HG02610 (cell line): ENCODE measurements around the gene UBE3B.
"Not testable (repeated sequence)": the region's sequence is repeated elsewhere in the genome, so short reads cannot be mapped to it uniquely, and the experiment has no call there.

Experiments used
- ATAC-seq: cut with Tn5 transposase; IDR thresholded peaks from one replicate; pipeline ENCODE4 v1.9.1; 2021; ENCODE audit warnings: mild to moderate bottlenecking, moderate library complexity; ENCODE audit not compliant: unreplicated experiment

Gene UBE3B

GRCh38 chr12:109473526-109474270, 3.7 kb upstream of the UBE3B start:
- ATAC-seq = not testable (repeated sequence)

GRCh38 chr12:109475121-109475520, 2.3 kb upstream of the UBE3B start:
- no peak for ATAC-seq

- ATAC-seq = no peak
Measured at GRCh38 chr12:109475993-109476806, 1.2 kb upstream of the UBE3B start.

GRCh38 chr12:109476807-109477184, 638 bp upstream of the UBE3B start:
- ATAC-seq = no peak

- ATAC-seq = no peak
Measured at GRCh38 chr12:109477963-109478315, 505 bp downstream of the UBE3B start.

- no peak for ATAC-seq
Measured at GRCh38 chr12:109479761-109480160, 2.3 kb downstream of the UBE3B start.

GRCh38 chr12:109480356-109480755, 2.9 kb downstream of the UBE3B start:
- ATAC-seq = no peak

GRCh38 chr12:109481863-109482262, 4.4 kb downstream of the UBE3B start:
- no peak for ATAC-seq

GRCh38 chr12:109482491-109482890, 5.1 kb downstream of the UBE3B start:
- ATAC-seq = no peak

GRCh38 chr12:109482894-109483293, 5.5 kb downstream of the UBE3B start:
- no peak for ATAC-seq

GRCh38 chr12:109483346-109483745, 5.9 kb downstream of the UBE3B start:
- ATAC-seq = no peak

GRCh38 chr12:109485201-109485600, 7.8 kb downstream of the UBE3B start:
- ATAC-seq = no peak

- ATAC-seq = no peak
Measured at GRCh38 chr12:109487181-109488050, 10.0 kb downstream of the UBE3B start.

GRCh38 chr12:109488051-109488665, 10.7 kb downstream of the UBE3B start:
- ATAC-seq = no peak

GRCh38 chr12:109489016-109489954, 11.9 kb downstream of the UBE3B start:
- no peak for ATAC-seq

GRCh38 chr12:109489955-109490565, 12.6 kb downstream of the UBE3B start:
- no peak for ATAC-seq

- ATAC-seq = no peak
Measured at GRCh38 chr12:109491671-109492070, 14.2 kb downstream of the UBE3B start.

GRCh38 chr12:109492371-109492770, 14.9 kb downstream of the UBE3B start:
- no peak for ATAC-seq

- ATAC-seq = no peak
Measured at GRCh38 chr12:109493090-109493489, 15.7 kb downstream of the UBE3B start.
